ENCODE results near the gene MPC2. TPM values are rescaled to one million over a fixed set of nuclear protein-coding genes. Genes with fewer than 3 reads are reported as not detected.

The MPC2 gene
- total and polyA plus RNA-seq, 3 experiments from 2014 or later: 56.1 to 92.4 (median 57.0) TPM

GRCh38 chr1:167943541-167943940 lies 6.7 kb upstream of the MPC2 start:
- peaks cover 3 to 8% (median 5%) of the 10 kb centered on the region in 3 donors for H3K36me3 Mint-ChIP-seq
- no peak overlapping the region for H3K4me3 ChIP-seq (ENCODE audit: low read length)
- POLR2A ChIA-PET: no interaction called here
- H3K27me3 Mint-ChIP-seq: no peaks in the 10 kb centered on the region
- H3K9me3 Mint-ChIP-seq: no peaks in the 10 kb centered on the region
- no peak overlapping the region for H3K4me3 Mint-ChIP-seq
- CTCF ChIA-PET: no interaction called here
- H3K27ac ChIP-seq (ENCODE audit: low read depth, low read length): no peak overlapping the region
- H3K36me3 ChIP-seq (ENCODE audit: insufficient read depth, low read length): no peaks in the 10 kb centered on the region
- H3K27ac Mint-ChIP-seq: peak overlapping the region in 1 of 8 donors; percentile 52
- H3K9me3 ChIP-seq (ENCODE audit: low read length): no peaks in the 10 kb centered on the region
- H3K4me1 Mint-ChIP-seq: peaks cover 39 to 63% (median 61%) of the 10 kb centered on the region in 3 donors
- peaks cover under 1% of the 10 kb centered on the region for H3K4me1 ChIP-seq (ENCODE audit: insufficient read depth, low read length)
- H3K27me3 ChIP-seq (ENCODE audit: insufficient read depth, low read length, poor library complexity, severe bottlenecking): no peaks in the 10 kb centered on the region
- DNase-seq: no peak

GRCh38 chr1:167940264-167940663 lies 3.4 kb upstream of the MPC2 start:
- POLR2A ChIA-PET: interaction anchor here (0.7 kb wide), 1 partner anchor 362 kb away, joined by 3 read pairs; no protein-coding TSS in a partner anchor

GRCh38 chr1:167938080-167938636 lies 1.3 kb upstream of the MPC2 start:
- H3K27ac Mint-ChIP-seq: peak overlapping the region in 7 of 8 donors; percentile 11 to 97 (median 66)
- Histone ChIP-seq H3K27ac (ENCODE audit: low read depth, low read length) (peak overlapping the region; percentile 96), H3K27me3 (ENCODE audit: insufficient read depth, low read length, poor library complexity, severe bottlenecking) (no peaks in the 10 kb centered on the region), H3K36me3 (ENCODE audit: insufficient read depth, low read length) (no peaks in the 10 kb centered on the region), H3K9me3 (ENCODE audit: low read length) (no peaks in the 10 kb centered on the region), H3K4me3 (ENCODE audit: low read length) (peak overlapping the region; percentile 100), H3K4me1 (ENCODE audit: insufficient read depth, low read length) (peaks cover 33% of the 10 kb centered on the region)
- ChIA-PET POLR2A (no interaction called here), CTCF (interaction anchor here (0.7 kb wide), 1 partner anchor 144 kb away, joined by 3 read pairs; no protein-coding TSS in a partner anchor)
- H3K36me3 Mint-ChIP-seq: peaks cover 0 to 22% (median 2%) of the 10 kb centered on the region in 3 donors
- no peak for DNase-seq
- H3K4me1 Mint-ChIP-seq: peaks cover 33 to 61% (median 53%) of the 10 kb centered on the region in 3 donors
- no peaks in the 10 kb centered on the region for H3K27me3 Mint-ChIP-seq
- H3K4me3 Mint-ChIP-seq: peak overlapping the region; percentile 88 to 97 (median 94)
- no peaks in the 10 kb centered on the region for H3K9me3 Mint-ChIP-seq

More at GRCh38 chr1:167940264-167940663, 3.4 kb upstream of the MPC2 start:
- Mint-ChIP-seq H3K4me3 (no peak overlapping the region), H3K9me3 (no peaks in the 10 kb centered on the region), H3K27me3 (no peaks in the 10 kb centered on the region), H3K27ac (no peak overlapping the region), H3K36me3 (peaks cover 3 to 22% (median 4%) of the 10 kb centered on the region in 3 donors), H3K4me1 (peaks cover 27 to 54% (median 49%) of the 10 kb centered on the region in 3 donors)
- Histone ChIP-seq H3K9me3 (ENCODE audit: low read length) (no peaks in the 10 kb centered on the region), H3K36me3 (ENCODE audit: insufficient read depth, low read length) (no peaks in the 10 kb centered on the region), H3K4me3 (ENCODE audit: low read length) (no peak overlapping the region), H3K4me1 (ENCODE audit: insufficient read depth, low read length) (peaks cover 15% of the 10 kb centered on the region), H3K27me3 (ENCODE audit: insufficient read depth, low read length, poor library complexity, severe bottlenecking) (no peaks in the 10 kb centered on the region), H3K27ac (ENCODE audit: low read depth, low read length) (no peak overlapping the region)
- CTCF ChIA-PET: no interaction called here
- no peak for DNase-seq

GRCh38 chr1:167937709-167938010 lies 788 bp upstream of the MPC2 start:
- Histone ChIP-seq H3K9me3 (ENCODE audit: low read length) (no peaks in the 10 kb centered on the region), H3K4me3 (ENCODE audit: low read length) (peak overlapping the region; percentile 100), H3K27me3 (ENCODE audit: insufficient read depth, low read length, poor library complexity, severe bottlenecking) (no peaks in the 10 kb centered on the region), H3K36me3 (ENCODE audit: insufficient read depth, low read length) (no peaks in the 10 kb centered on the region), H3K4me1 (ENCODE audit: insufficient read depth, low read length) (peaks cover 33% of the 10 kb centered on the region), H3K27ac (ENCODE audit: low read depth, low read length) (peak overlapping the region; percentile 96)
- H3K27ac Mint-ChIP-seq: peak overlapping the region; percentile 88 to 98 (median 94)
- H3K4me3 Mint-ChIP-seq: peak overlapping the region; percentile 88 to 97 (median 94)
- DNase-seq: no peak
- peaks cover 0 to 22% (median 4%) of the 10 kb centered on the region in 3 donors for H3K36me3 Mint-ChIP-seq
- peaks cover 35 to 65% (median 56%) of the 10 kb centered on the region in 3 donors for H3K4me1 Mint-ChIP-seq
- ChIA-PET POLR2A (interaction anchor here (2.1 kb wide), 1 partner anchor 223 kb away, joined by 9 read pairs; no protein-coding TSS in a partner anchor), CTCF (interaction anchor here (2.8 kb wide), 1 partner anchor 144 kb away, joined by 10 read pairs; no protein-coding TSS in a partner anchor)
- no peaks in the 10 kb centered on the region for H3K9me3 Mint-ChIP-seq
- no peaks in the 10 kb centered on the region for H3K27me3 Mint-ChIP-seq

- no peaks in the 10 kb centered on the region for H3K27me3 Mint-ChIP-seq
- peaks cover 0 to 17% (median 4%) of the 10 kb centered on the region in 3 donors for H3K36me3 Mint-ChIP-seq
- peak within 1 kb of the TSS; percentile 95 to 100 (median 98) for H3K27ac Mint-ChIP-seq
- H3K4me1 Mint-ChIP-seq: peaks cover 33 to 63% (median 54%) of the 10 kb centered on the region in 3 donors
- no peaks in the 10 kb centered on the region for H3K9me3 ChIP-seq (ENCODE audit: low read length)
- no peaks in the 10 kb centered on the region for H3K9me3 Mint-ChIP-seq
- H3K27me3 ChIP-seq (ENCODE audit: insufficient read depth, low read length, poor library complexity, severe bottlenecking): no peaks in the 10 kb centered on the region
- H3K27ac ChIP-seq (ENCODE audit: low read depth, low read length): peak within 1 kb of the TSS; percentile 96
- H3K36me3 ChIP-seq (ENCODE audit: insufficient read depth, low read length): no peaks in the 10 kb centered on the region
- peak within 1 kb of the TSS; percentile 88 to 97 (median 94) for H3K4me3 Mint-ChIP-seq
- H3K4me3 ChIP-seq (ENCODE audit: low read length): peak within 1 kb of the TSS; percentile 100
- POLR2A ChIA-PET: interaction anchor here (0.5 to 2.1 kb wide), 11 partner anchors 31 to 1957 kb away, joined by 3 to 9 read pairs (median 3); partner anchors contain the start of genes BLZF1, NME7, POU2F1 and SFT2D2
- CTCF ChIA-PET: interaction anchor here (0.8 to 2.8 kb wide), 5 partner anchors 9 to 219 kb away, joined by 3 to 10 read pairs (median 4); partner anchors contain the start of gene ADCY10
- peaks cover 33% of the 10 kb centered on the region for H3K4me1 ChIP-seq (ENCODE audit: insufficient read depth, low read length)
- DNase-seq: peak; percentile 95 to 99 (median 99)
Measured at GRCh38 chr1:167936068-167936929, 573 bp downstream of the MPC2 start, which contains the start of gene DCAF6. TSS of gene DCAF6 (plus strand) at chr1:167936683. CDS start at chr1:167936912, 229 bp downstream.

GRCh38 chr1:167935216-167936067 lies 1.4 kb downstream of the MPC2 start:
- H3K4me3 Mint-ChIP-seq: peak overlapping the region; percentile 88 to 97 (median 94)
- ChIA-PET CTCF (interaction anchor here (0.9 to 2.8 kb wide), 4 partner anchors 18 to 147 kb away, joined by 3 to 10 read pairs (median 5); partner anchors contain the start of gene ADCY10), POLR2A (interaction anchor here (0.5 to 2.1 kb wide), 11 partner anchors 32 to 1957 kb away, joined by 3 to 9 read pairs (median 3); partner anchors contain the start of genes BLZF1, NME7, POU2F1 and SFT2D2)
- DNase-seq: peak in 4 of 5 donors; percentile 10 to 53 (median 46)
- peaks cover 31 to 55% (median 46%) of the 10 kb centered on the region in 3 donors for H3K4me1 Mint-ChIP-seq
- no peaks in the 10 kb centered on the region for H3K27me3 ChIP-seq (ENCODE audit: insufficient read depth, low read length, poor library complexity, severe bottlenecking)
- peak overlapping the region; percentile 100 for H3K4me3 ChIP-seq (ENCODE audit: low read length)
- H3K4me1 ChIP-seq (ENCODE audit: insufficient read depth, low read length): peaks cover 33% of the 10 kb centered on the region
- H3K36me3 Mint-ChIP-seq: peaks cover 0 to 17% (median 4%) of the 10 kb centered on the region in 3 donors
- no peaks in the 10 kb centered on the region for H3K9me3 Mint-ChIP-seq
- peak overlapping the region; percentile 95 to 100 (median 98) for H3K27ac Mint-ChIP-seq
- H3K27me3 Mint-ChIP-seq: no peaks in the 10 kb centered on the region
- peak overlapping the region; percentile 96 for H3K27ac ChIP-seq (ENCODE audit: low read depth, low read length)
- H3K36me3 ChIP-seq (ENCODE audit: insufficient read depth, low read length): no peaks in the 10 kb centered on the region
- no peaks in the 10 kb centered on the region for H3K9me3 ChIP-seq (ENCODE audit: low read length)

Measured in CD8-positive, alpha-beta memory T cell (primary cell).